GM21786 (cell line): ENCODE data around the gene KCNAB2.

Experiments used
- ATAC-seq: cut with Tn5 transposase; IDR thresholded peaks from one replicate; pipeline ENCODE4 v1.9.1; 2021; ENCODE audit not compliant: unreplicated experiment

The KCNAB2 gene

GRCh38 chr1:6077506-6077905 lies 31.8 kb downstream of the KCNAB2 start:
- no peak for ATAC-seq

GRCh38 chr1:6077919-6078318 lies 32.2 kb downstream of the KCNAB2 start:
- no peak for ATAC-seq

GRCh38 chr1:6080469-6080868 lies 34.8 kb downstream of the KCNAB2 start:
- no peak for ATAC-seq

GRCh38 chr1:6081901-6082300 lies 36.2 kb downstream of the KCNAB2 start:
- no peak for ATAC-seq

- no peak for ATAC-seq
These were observed 36.8 kb downstream of the KCNAB2 start for GRCh38 chr1:6082430-6082971.

GRCh38 chr1:6083385-6083784 lies 37.7 kb downstream of the KCNAB2 start:
- ATAC-seq, result no peak

GRCh38 chr1:6083801-6084446 lies 38.2 kb downstream of the KCNAB2 start:
- no peak for ATAC-seq

GRCh38 chr1:6084781-6085495 lies 39.2 kb downstream of the KCNAB2 start:
- ATAC-seq, result no peak

- no peak for ATAC-seq
These were observed 40.0 kb downstream of the KCNAB2 start for GRCh38 chr1:6085666-6086065.

- no peak for ATAC-seq
These were observed 40.7 kb downstream of the KCNAB2 start for GRCh38 chr1:6086358-6086757.

- ATAC-seq, result no peak
These were observed 41.2 kb downstream of the KCNAB2 start for GRCh38 chr1:6086762-6087376.

- ATAC-seq, result no peak
These were observed 41.7 kb downstream of the KCNAB2 start for GRCh38 chr1:6087377-6087772.

GRCh38 chr1:6087958-6088357 lies 42.3 kb downstream of the KCNAB2 start:
- no peak for ATAC-seq

GRCh38 chr1:6088956-6089355 lies 43.3 kb downstream of the KCNAB2 start:
- ATAC-seq, result no peak

- no peak for ATAC-seq
These were observed 44.6 kb downstream of the KCNAB2 start for GRCh38 chr1:6090288-6090687.

- no peak for ATAC-seq
These were observed 45.5 kb downstream of the KCNAB2 start for GRCh38 chr1:6090996-6091822.

- ATAC-seq, result no peak
These were observed 46.1 kb downstream of the KCNAB2 start for GRCh38 chr1:6091823-6092109.

- no peak for ATAC-seq
These were observed 46.5 kb downstream of the KCNAB2 start for GRCh38 chr1:6092211-6092610.

GRCh38 chr1:6093071-6093470 lies 47.4 kb downstream of the KCNAB2 start:
- ATAC-seq, result no peak

GRCh38 chr1:6093611-6094010 lies 47.9 kb downstream of the KCNAB2 start:
- no peak for ATAC-seq

GRCh38 chr1:6094246-6094645 lies 48.6 kb downstream of the KCNAB2 start:
- no peak for ATAC-seq
